Large intestine (tissue), 3 donors: Measurements from ENCODE around the gene FAM3D. TPM values are rescaled to one million over a fixed set of nuclear protein-coding genes. Genes with fewer than 3 reads are reported as not detected.
A peak's percentile ranks its signal among the peaks of the same experiment; 100 is the strongest.

Source experiments
- DNase-seq, 2 donors: peaks; one replicate each; pipeline versions ENCODE4 v3.0.0 to v3.0.0-alpha.2; 2013
- H3K27ac ChIP-seq: one replicate; pipeline ENCODE4 v1.5.1; 2013; ENCODE audit warnings: low read length
- H3K27me3 ChIP-seq: 2 replicates; pipeline ENCODE4 v1.6.1; 2013; ENCODE audit warnings: low read length; ENCODE audit not compliant: control insufficient read depth, insufficient read depth
- H3K36me3 ChIP-seq: 2 replicates; pipeline ENCODE4 v1.6.1; 2013; ENCODE audit warnings: low read length; ENCODE audit not compliant: control insufficient read depth, insufficient read depth
- H3K4me1 ChIP-seq: one replicate; pipeline ENCODE4 v1.6.1; 2013; ENCODE audit warnings: low read length; ENCODE audit not compliant: control insufficient read depth, insufficient read depth
- H3K4me3 ChIP-seq: one replicate; pipeline ENCODE4 v1.5.1; 2013; ENCODE audit warnings: low read length
- H3K9me3 ChIP-seq: one replicate; pipeline ENCODE4 v1.6.1; 2013; ENCODE audit warnings: mild to moderate bottlenecking, low read depth, low read length, moderate library complexity; ENCODE audit not compliant: control insufficient read depth
- WGBS: methylation state at CpG from one replicate; pipeline ENCODE4 v1.1.5; 2013; ENCODE audit warnings: low lambda C conversion rate; ENCODE audit not compliant: insufficient coverage; 5-methylcytosine and 5-hydroxymethylcytosine counted together
- polyA plus RNA-seq: library from polyadenylated mRNA; unstranded; fragments of 120-200 nt; gene quantifications from one replicate; pipeline ENCODE4 v1.2.1, GENCODE V29; 2013

FAM3D gene
- polyA plus RNA-seq, 1 donor, result 6.2 TPM

DNA sequence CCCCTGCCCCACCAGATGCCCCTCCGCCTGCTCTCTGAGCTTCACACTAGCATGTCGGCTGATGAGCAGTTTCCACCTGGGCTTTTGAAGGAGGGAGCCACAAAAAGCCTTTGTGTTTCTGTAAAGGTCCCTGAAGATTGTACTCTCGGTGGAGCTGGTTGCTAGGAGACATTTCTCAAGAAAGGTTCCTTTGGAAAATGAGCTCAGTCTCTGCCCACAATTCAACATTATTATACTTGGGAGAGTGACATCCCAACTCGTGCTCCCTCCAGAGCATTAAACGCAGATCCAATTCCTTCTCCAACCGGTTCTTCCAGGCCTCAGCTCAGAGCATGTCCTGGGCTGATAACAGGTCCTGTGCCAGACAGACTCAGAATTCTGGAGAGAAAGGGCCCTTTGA, 62.5 kb downstream of the FAM3D start:
- H3K4me1 ChIP-seq, result no peaks in the 10 kb centered on the region
- H3K27ac ChIP-seq, result no peak overlapping the region
- WGBS, result no CpG with 5 or more reads among the region's 6 CpGs
- H3K4me3 ChIP-seq, result no peak overlapping the region
- H3K36me3 ChIP-seq, result no peaks in the 10 kb centered on the region
- no peaks in the 10 kb centered on the region for H3K9me3 ChIP-seq
- H3K27me3 ChIP-seq, result peaks cover 4% of the 10 kb centered on the region
- DNase-seq, result no peak

GRCh38 chr3:58603606-58604005, 63.0 kb downstream of the FAM3D start:
- Histone ChIP-seq H3K4me1 (no peaks in the 10 kb centered on the region), H3K27me3 (peaks cover 4% of the 10 kb centered on the region), H3K36me3 (no peaks in the 10 kb centered on the region), H3K4me3 (no peak overlapping the region), H3K27ac (no peak overlapping the region), H3K9me3 (no peaks in the 10 kb centered on the region)
- DNase-seq, result no peak

- no CpG with 5 or more reads among the region's 6 CpGs for WGBS
- Histone ChIP-seq H3K27me3 (no peaks in the 10 kb centered on the region), H3K4me1 (no peaks in the 10 kb centered on the region), H3K9me3 (no peaks in the 10 kb centered on the region), H3K27ac (no peak overlapping the region), H3K4me3 (no peak overlapping the region), H3K36me3 (no peaks in the 10 kb centered on the region)
- DNase-seq, result no peak
Observed at GRCh38 chr3:58597770-58598310, 68.7 kb downstream of the FAM3D start.

DNA sequence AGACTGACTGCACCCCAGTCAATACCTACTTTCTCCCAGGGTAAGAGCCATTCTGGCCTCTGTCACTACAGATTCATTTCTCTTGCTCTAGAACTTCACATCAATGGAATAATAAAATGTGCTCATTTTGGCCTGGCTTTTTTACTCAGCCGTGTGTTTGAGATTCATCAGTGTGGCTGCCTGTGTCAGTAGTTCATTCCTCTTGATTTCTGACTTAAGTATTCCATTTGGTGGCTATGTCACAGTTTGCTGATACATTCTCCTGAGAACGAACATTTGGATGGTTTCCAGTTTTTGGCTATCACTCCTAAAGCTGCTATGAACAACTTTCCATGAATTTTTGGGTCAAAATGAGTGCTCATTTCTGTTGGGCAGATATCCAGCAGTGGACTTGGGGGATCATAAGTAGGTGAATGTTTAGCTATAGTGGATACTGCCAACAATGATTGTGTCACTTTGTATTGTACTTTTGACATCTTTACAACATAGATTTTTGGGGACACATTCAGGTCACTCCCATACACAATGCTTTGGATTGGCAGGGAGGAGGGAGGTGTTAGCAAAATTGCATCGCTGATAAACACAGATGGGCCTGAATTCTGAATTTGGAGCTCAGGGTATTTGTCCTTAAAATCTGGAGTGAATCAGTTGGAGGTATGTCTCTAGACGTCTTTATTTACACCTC, 69.6 kb downstream of the FAM3D start:
- Histone ChIP-seq H3K4me3 (no peak overlapping the region), H3K27me3 (no peaks in the 10 kb centered on the region), H3K27ac (no peak overlapping the region), H3K36me3 (no peaks in the 10 kb centered on the region), H3K9me3 (no peaks in the 10 kb centered on the region), H3K4me1 (no peaks in the 10 kb centered on the region)
- DNase-seq, result no peak
- no CpG with 5 or more reads among the region's 4 CpGs for WGBS

GRCh38 chr3:58594117-58594516, 72.5 kb downstream of the FAM3D start:
- WGBS, result no CpG with 5 or more reads among the region's 5 CpGs
- H3K4me3 ChIP-seq, result no peak overlapping the region
- no peaks in the 10 kb centered on the region for H3K9me3 ChIP-seq
- H3K27ac ChIP-seq, result no peak overlapping the region
- DNase-seq, result no peak
- no peaks in the 10 kb centered on the region for H3K27me3 ChIP-seq
- H3K36me3 ChIP-seq, result no peaks in the 10 kb centered on the region
- H3K4me1 ChIP-seq, result no peaks in the 10 kb centered on the region

GRCh38 chr3:58591517-58592510, 74.8 kb downstream of the FAM3D start:
- H3K27ac ChIP-seq, result no peak overlapping the region
- H3K27me3 ChIP-seq, result peaks cover 17% of the 10 kb centered on the region
- 80% methylated on average over 1 of the region's 6 CpGs for WGBS
- H3K4me3 ChIP-seq, result no peak overlapping the region
- no peaks in the 10 kb centered on the region for H3K36me3 ChIP-seq
- no peaks in the 10 kb centered on the region for H3K4me1 ChIP-seq
- no peaks in the 10 kb centered on the region for H3K9me3 ChIP-seq
- no peak for DNase-seq

- WGBS, result no CpG with 5 or more reads among the region's 3 CpGs
- Histone ChIP-seq H3K9me3 (no peaks in the 10 kb centered on the region), H3K27me3 (peaks cover 48% of the 10 kb centered on the region), H3K27ac (no peak overlapping the region), H3K36me3 (no peaks in the 10 kb centered on the region), H3K4me3 (no peak overlapping the region), H3K4me1 (peaks cover 5% of the 10 kb centered on the region)
- DNase-seq, result peak in 1 of 2 donors; percentile 26
Observed at GRCh38 chr3:58588030-58588614, 78.5 kb downstream of the FAM3D start.

DNA sequence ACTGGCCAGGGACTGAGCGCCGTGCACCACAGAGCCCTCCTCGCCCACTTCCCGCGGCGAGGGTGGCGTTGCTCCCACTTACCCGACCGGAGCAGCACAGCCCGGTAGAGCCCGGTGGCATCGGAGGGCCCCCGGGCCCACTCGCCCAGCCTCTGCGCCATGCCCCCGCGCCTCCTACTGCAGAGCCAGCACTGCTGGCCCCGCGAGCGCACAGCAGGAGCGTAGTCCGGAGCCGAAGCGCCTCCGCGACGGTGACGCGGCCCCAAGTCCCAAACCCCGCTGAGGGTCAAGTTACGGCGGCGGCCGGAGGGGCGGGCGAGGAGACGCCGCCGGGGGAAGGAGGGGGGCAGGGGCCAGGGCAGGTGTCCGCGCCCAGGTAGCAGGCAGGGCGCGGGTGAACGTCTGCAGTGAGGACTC, 79.8 kb downstream of the FAM3D start:
- peaks cover 48% of the 10 kb centered on the region for H3K27me3 ChIP-seq
- DNase-seq, result no peak
- H3K4me3 ChIP-seq, result no peak overlapping the region
- H3K27ac ChIP-seq, result no peak overlapping the region
- H3K4me1 ChIP-seq, result peaks cover 5% of the 10 kb centered on the region
- no peaks in the 10 kb centered on the region for H3K36me3 ChIP-seq
- no CpG with 5 or more reads among the region's 44 CpGs for WGBS
- H3K9me3 ChIP-seq, result no peaks in the 10 kb centered on the region

DNA sequence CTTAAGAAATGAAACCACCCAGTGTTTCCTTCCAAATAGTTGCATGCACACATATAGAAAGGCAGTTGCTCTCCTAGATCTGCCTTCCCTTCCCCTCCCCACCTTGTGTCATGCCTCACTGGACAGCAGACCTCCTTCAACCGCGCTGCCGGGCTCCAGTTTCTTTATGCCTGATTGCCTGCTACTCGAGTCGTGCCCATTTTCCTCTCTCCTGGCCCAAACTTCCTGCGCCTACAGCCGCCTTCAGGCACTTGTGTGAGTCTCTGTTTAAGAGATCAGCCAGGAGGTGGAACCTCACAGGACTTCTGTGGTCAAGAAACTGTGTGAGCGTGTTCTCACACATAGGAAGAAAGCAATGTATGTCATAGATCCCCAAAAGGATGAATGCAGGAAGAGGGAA, 80.6 kb downstream of the FAM3D start:
- Histone ChIP-seq H3K27ac (no peak overlapping the region), H3K27me3 (peaks cover 53% of the 10 kb centered on the region), H3K9me3 (no peaks in the 10 kb centered on the region), H3K4me1 (peaks cover 10% of the 10 kb centered on the region), H3K36me3 (no peaks in the 10 kb centered on the region), H3K4me3 (no peak overlapping the region)
- 89% methylated on average over 1 of the region's 8 CpGs for WGBS
- DNase-seq, result no peak

DNA sequence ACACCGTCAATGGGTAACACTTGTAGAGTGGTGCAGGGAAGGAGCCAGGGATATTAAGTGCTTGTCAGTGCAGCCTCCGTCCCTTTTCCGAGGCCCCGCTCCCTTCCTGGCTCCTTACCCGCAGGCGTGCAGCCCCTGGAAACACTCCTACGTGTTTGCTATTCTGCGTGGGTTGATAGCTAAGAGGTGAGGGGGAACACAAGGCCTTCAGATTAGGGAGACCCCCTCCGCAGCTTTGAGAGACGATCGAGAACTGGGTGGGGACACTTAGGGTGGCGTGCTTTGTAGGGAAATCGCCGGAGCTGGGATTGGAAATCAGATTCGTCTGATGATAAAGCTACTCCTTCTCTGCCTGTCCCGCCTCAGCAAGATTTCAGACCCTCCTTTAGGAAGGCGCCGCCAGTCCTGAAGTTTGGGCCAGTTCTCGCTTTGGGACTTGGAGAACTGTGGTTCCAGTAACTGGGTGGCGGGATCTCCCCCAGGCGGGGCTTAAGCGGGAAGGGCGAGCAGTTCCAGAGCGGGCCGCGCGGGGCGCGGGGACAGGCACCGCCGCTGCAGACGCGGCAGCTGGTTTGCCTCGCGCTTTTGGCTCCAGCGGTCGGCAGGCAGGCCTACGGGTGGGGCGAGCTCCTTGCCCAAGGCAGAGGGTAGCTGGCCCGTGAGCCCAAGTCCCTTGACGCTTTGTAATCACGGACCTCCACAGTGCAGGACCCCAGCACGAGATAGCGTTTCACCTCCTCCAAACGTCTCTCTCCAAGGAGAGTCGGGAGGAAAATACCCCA, 81.4 kb downstream of the FAM3D start:
- DNase-seq, result peak; percentile 52 to 67
- H3K4me3 ChIP-seq, result peak overlapping the region; percentile 27

More for the DNA sequence above, 81.4 kb downstream of the FAM3D start:
- Histone ChIP-seq H3K27ac (no peak overlapping the region), H3K9me3 (no peaks in the 10 kb centered on the region), H3K27me3 (peaks cover 54% of the 10 kb centered on the region), H3K4me1 (peaks cover 12% of the 10 kb centered on the region), H3K36me3 (no peaks in the 10 kb centered on the region)
- 17% methylated on average over 3 of the region's 46 CpGs for WGBS
